ENCODE measurements around the gene SAG.

The SAG gene

DNA sequence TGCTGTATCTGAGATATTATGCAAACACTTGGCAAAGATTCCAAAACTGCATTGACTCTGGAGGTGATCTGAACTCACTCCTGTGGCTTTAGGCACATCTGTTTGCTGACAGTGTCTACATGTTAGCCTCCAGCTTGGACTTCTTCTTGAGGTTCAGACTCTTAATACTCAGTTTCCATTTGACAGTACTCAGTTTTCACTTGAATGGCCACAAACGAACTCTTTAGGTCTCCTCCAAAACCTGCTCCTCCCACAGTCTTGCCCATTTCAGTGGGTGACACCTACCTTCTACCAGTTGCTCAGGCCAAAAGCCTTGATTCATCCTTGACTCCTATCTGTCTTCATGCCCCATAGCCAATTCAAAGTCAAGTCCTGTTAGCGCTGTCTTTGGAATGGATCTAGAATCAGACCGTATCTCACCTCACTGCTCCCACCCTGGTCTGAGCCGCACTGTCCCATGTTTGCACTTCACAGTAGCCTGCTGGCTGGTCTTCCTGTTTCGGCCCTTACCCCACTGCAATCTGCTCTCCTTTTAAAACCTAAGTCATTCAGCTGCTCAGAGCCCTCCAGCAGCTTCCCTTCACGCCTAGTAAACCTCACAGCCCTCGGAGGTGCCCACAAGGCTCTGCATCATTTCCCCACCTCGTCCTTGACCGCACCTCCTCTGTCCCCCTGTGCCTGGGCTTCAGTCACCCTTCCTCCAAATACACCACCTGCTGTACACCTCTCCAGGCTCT is 45.6 kb upstream of the SAG start:
- H3K9ac ChIP-seq (ENCODE audit: low read length): no peak overlapping the region
- TF ChIP-seq EZH2phosphoT487 (IDR thresholded peaks at IDR 0.05; ENCODE audit: low read depth): no peak
- TF ChIP-seq, protein P1, sequence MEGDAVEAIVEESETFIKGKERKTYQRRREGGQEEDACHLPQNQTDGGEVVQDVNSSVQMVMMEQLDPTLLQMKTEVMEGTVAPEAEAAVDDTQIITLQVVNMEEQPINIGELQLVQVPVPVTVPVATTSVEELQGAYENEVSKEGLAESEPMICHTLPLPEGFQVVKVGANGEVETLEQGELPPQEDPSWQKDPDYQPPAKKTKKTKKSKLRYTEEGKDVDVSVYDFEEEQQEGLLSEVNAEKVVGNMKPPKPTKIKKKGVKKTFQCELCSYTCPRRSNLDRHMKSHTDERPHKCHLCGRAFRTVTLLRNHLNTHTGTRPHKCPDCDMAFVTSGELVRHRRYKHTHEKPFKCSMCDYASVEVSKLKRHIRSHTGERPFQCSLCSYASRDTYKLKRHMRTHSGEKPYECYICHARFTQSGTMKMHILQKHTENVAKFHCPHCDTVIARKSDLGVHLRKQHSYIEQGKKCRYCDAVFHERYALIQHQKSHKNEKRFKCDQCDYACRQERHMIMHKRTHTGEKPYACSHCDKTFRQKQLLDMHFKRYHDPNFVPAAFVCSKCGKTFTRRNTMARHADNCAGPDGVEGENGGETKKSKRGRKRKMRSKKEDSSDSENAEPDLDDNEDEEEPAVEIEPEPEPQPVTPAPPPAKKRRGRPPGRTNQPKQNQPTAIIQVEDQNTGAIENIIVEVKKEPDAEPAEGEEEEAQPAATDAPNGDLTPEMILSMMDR (IDR thresholded peaks at IDR 0.05; ENCODE audit: low read depth, low read length): no peak
- H3K4me3 ChIP-seq (ENCODE audit: low read length): no peak overlapping the region
- H3K9me3 ChIP-seq (ENCODE audit: insufficient read depth, low read length): no peaks in the 10 kb centered on the region
- H3K27ac ChIP-seq (ENCODE audit: low read length): no peak overlapping the region
- no peak overlapping the region for H3K4me2 ChIP-seq (ENCODE audit: low read length)
- no peaks in the 10 kb centered on the region for H3K27me3 ChIP-seq (ENCODE audit: low read depth, low read length)
- H2AFZ ChIP-seq (ENCODE audit: low read depth, low read length): no peak overlapping the region
- no peaks in the 10 kb centered on the region for H3K4me1 ChIP-seq (ENCODE audit: low read length)
- H3K36me3 ChIP-seq (replicated peaks; ENCODE audit: low read depth, low read length): peaks cover 22% of the 10 kb centered on the region
- H3K79me2 ChIP-seq (ENCODE audit: low read length): 0 out of 2 replicates have a peak, but pooled peaks cover 10% of the 10 kb centered on the region
- no peaks in the 10 kb centered on the region for H4K20me1 ChIP-seq (ENCODE audit: insufficient read depth, low read length)

GRCh38 chr2:233262562-233262961 is 45.1 kb upstream of the SAG start:
- H3K9ac ChIP-seq (ENCODE audit: low read length): no peak overlapping the region
- TF ChIP-seq, protein P1 (IDR thresholded peaks at IDR 0.05; ENCODE audit: low read depth, low read length): no peak
- TF ChIP-seq EZH2phosphoT487 (IDR thresholded peaks at IDR 0.05; ENCODE audit: low read depth): no peak
- no peaks in the 10 kb centered on the region for H3K4me1 ChIP-seq (ENCODE audit: low read length)
- H3K27ac ChIP-seq (ENCODE audit: low read length): no peak overlapping the region
- H3K9me3 ChIP-seq (ENCODE audit: insufficient read depth, low read length): no peaks in the 10 kb centered on the region
- no peaks in the 10 kb centered on the region for H3K27me3 ChIP-seq (ENCODE audit: low read depth, low read length)
- H3K79me2 ChIP-seq (ENCODE audit: low read length): 0 out of 2 replicates have a peak, but pooled peaks cover 10% of the 10 kb centered on the region
- no peaks in the 10 kb centered on the region for H4K20me1 ChIP-seq (ENCODE audit: insufficient read depth, low read length)
- H2AFZ ChIP-seq (ENCODE audit: low read depth, low read length): no peak overlapping the region
- H3K4me3 ChIP-seq (ENCODE audit: low read length): no peak overlapping the region
- no peak overlapping the region for H3K4me2 ChIP-seq (ENCODE audit: low read length)
- H3K36me3 ChIP-seq (replicated peaks; ENCODE audit: low read depth, low read length): peaks cover 22% of the 10 kb centered on the region

GRCh38 chr2:233263045-233263570 is 44.5 kb upstream of the SAG start:
- Histone ChIP-seq H3K9me3 (ENCODE audit: insufficient read depth, low read length) (no peaks in the 10 kb centered on the region), H3K27me3 (ENCODE audit: low read depth, low read length) (no peaks in the 10 kb centered on the region), H3K36me3 (replicated peaks; ENCODE audit: low read depth, low read length) (peaks cover 21% of the 10 kb centered on the region), H3K9ac (ENCODE audit: low read length) (no peak overlapping the region), H2AFZ (ENCODE audit: low read depth, low read length) (no peak overlapping the region), H3K79me2 (ENCODE audit: low read length) (0 out of 2 replicates have a peak, but pooled peaks cover 9% of the 10 kb centered on the region), H3K4me2 (ENCODE audit: low read length) (no peak overlapping the region), H4K20me1 (ENCODE audit: insufficient read depth, low read length) (no peaks in the 10 kb centered on the region), H3K27ac (ENCODE audit: low read length) (no peak overlapping the region), H3K4me1 (ENCODE audit: low read length) (no peaks in the 10 kb centered on the region), H3K4me3 (ENCODE audit: low read length) (no peak overlapping the region)
- no peak for TF ChIP-seq EZH2phosphoT487 (IDR thresholded peaks at IDR 0.05; ENCODE audit: low read depth)
- TF ChIP-seq, protein P1 (IDR thresholded peaks at IDR 0.05; ENCODE audit: low read depth, low read length): no peak

- no peak for TF ChIP-seq EZH2phosphoT487 (IDR thresholded peaks at IDR 0.05; ENCODE audit: low read depth)
- TF ChIP-seq, protein P1 (IDR thresholded peaks at IDR 0.05; ENCODE audit: low read depth, low read length): no peak
Observed at GRCh38 chr2:233264667-233265066, 42.9 kb upstream of the SAG start.

More at GRCh38 chr2:233264667-233265066, 42.9 kb upstream of the SAG start:
- Histone ChIP-seq H4K20me1 (ENCODE audit: insufficient read depth, low read length) (no peaks in the 10 kb centered on the region), H3K4me2 (ENCODE audit: low read length) (no peak overlapping the region), H3K4me1 (ENCODE audit: low read length) (no peaks in the 10 kb centered on the region), H3K27me3 (ENCODE audit: low read depth, low read length) (no peaks in the 10 kb centered on the region), H3K4me3 (ENCODE audit: low read length) (no peak overlapping the region), H3K36me3 (replicated peaks; ENCODE audit: low read depth, low read length) (peaks cover 22% of the 10 kb centered on the region), H2AFZ (ENCODE audit: low read depth, low read length) (no peak overlapping the region), H3K79me2 (ENCODE audit: low read length) (0 out of 2 replicates have a peak, but pooled peaks cover 3% of the 10 kb centered on the region), H3K27ac (ENCODE audit: low read length) (no peak overlapping the region), H3K9ac (ENCODE audit: low read length) (no peak overlapping the region), H3K9me3 (ENCODE audit: insufficient read depth, low read length) (no peaks in the 10 kb centered on the region)
